Transverse colon (tissue), 4 donors: ENCODE data around the gene FLOT1. TPM values are rescaled to one million over a fixed set of nuclear protein-coding genes. Genes with fewer than 3 reads are reported as not detected.

Experiments used
- DNase-seq: peaks from one replicate; pipeline ENCODE4 v3.0.0-alpha.2; 2019
- H3K27ac ChIP-seq, 4 donors: fragments of 200-600 bp; sonication (generic); 2 replicates each; pipeline ENCODE4 v1.5.1; 2016 to 2018; ENCODE audit warnings: inconsistent platforms in 4 of 4
- H3K27me3 ChIP-seq: fragments of 200-600 bp; sonication (generic); 2 replicates; pipeline ENCODE4 v1.5.1; 2017; ENCODE audit warnings: inconsistent platforms
- H3K36me3 ChIP-seq, 4 donors: fragments of 200-600 bp; sonication (generic); 2 replicates each; pipeline ENCODE4 v1.5.1; 2017 to 2019; ENCODE audit warnings: inconsistent platforms in 4 of 4
- H3K4me1 ChIP-seq, 4 donors: fragments of 200-600 bp; sonication (generic); 2 replicates each; pipeline ENCODE4 v1.5.1; 2017 to 2020; ENCODE audit warnings: inconsistent platforms in 4 of 4
- H3K4me3 ChIP-seq, 4 donors: fragments of 200-600 bp; sonication (generic); 1 replicate in 1 of 4; 2 replicates in 3 of 4; pipeline versions ENCODE4 v1.5.1 to v1.6.1; 2017 to 2019; ENCODE audit warnings: inconsistent platforms in 4 of 4
- H3K9me3 ChIP-seq, 2 donors: fragments of 200-600 bp; sonication (generic); 2 replicates each; pipeline ENCODE4 v1.5.1; 2017 to 2019; ENCODE audit warnings: inconsistent platforms in 2 of 2
- EP300 ChIP-seq: sonication (generic); formaldehyde crosslinking; IDR thresholded peaks from one replicate; pipeline ENCODE4 v1.6.1; 2017; ENCODE audit warnings: antibody characterized with exemption, low read depth
- POLR2A ChIP-seq: fragments of 450-650 bp; IDR thresholded peaks from one replicate; pipeline ENCODE4 v1.6.1; 2016; ENCODE audit warnings: antibody characterized with exemption, mild to moderate bottlenecking, moderate library complexity
- POLR2AphosphoS5 ChIP-seq, 3 donors: sonication (generic); formaldehyde crosslinking; IDR thresholded peaks; one replicate each; pipeline ENCODE4 v1.6.1; 2016; ENCODE audit warnings: antibody characterized with exemption in 3 of 3
- WGBS, 2 donors: methylation state at CpG; one replicate each; pipeline ENCODE4 v1.1.5; 2018; ENCODE audit warnings: low coverage in 1 of 2; 5-methylcytosine and 5-hydroxymethylcytosine counted together
- in situ Hi-C, 4 donors: fragments of 200-750 bp; cut with MboI; loops; one replicate each; pipeline versions ENCODE4 v1.15.0 to v1.15.1; 2017; ENCODE audit warnings: low sequenced_read_pairs in 3 of 4, low pct_ligation_motif_present in 1 of 4, low pct_unique_long_range_greater_than_20kb in 1 of 4
- intact Hi-C: fragments of 100-400 bp; cut with DNase I; formaldehyde crosslinking; loops from one replicate; pipeline ENCODE4 v1.15.1; 2023; ENCODE audit warnings: low total_unique reads
- total RNA-seq, 4 donors: library from RNA; depleted of rRNA; stranded (reverse); fragments of >200 nt; gene quantifications; one replicate each; pipeline ENCODE4 v1.1.0, GENCODE V29; 2016
- TF ChIP-seq, protein P1 (sequence below), 5 experiments: fragments of 200-600 bp in 3 of 5; fragments of 450-650 bp in 2 of 5; sonication (generic) in 3 of 5; IDR thresholded peaks; 1 replicate in 2 of 5; 2 replicates in 3 of 5; pipeline ENCODE4 v1.5.1; 2016 to 2017; ENCODE audit warnings: antibody characterized with exemption in 5 of 5, inconsistent platforms in 3 of 5, mild to moderate bottlenecking in 2 of 5, moderate library complexity in 1 of 5

The FLOT1 gene
- total RNA-seq, 4 donors from 2014 or later, result 123 to 146 (median 139) TPM

DNA sequence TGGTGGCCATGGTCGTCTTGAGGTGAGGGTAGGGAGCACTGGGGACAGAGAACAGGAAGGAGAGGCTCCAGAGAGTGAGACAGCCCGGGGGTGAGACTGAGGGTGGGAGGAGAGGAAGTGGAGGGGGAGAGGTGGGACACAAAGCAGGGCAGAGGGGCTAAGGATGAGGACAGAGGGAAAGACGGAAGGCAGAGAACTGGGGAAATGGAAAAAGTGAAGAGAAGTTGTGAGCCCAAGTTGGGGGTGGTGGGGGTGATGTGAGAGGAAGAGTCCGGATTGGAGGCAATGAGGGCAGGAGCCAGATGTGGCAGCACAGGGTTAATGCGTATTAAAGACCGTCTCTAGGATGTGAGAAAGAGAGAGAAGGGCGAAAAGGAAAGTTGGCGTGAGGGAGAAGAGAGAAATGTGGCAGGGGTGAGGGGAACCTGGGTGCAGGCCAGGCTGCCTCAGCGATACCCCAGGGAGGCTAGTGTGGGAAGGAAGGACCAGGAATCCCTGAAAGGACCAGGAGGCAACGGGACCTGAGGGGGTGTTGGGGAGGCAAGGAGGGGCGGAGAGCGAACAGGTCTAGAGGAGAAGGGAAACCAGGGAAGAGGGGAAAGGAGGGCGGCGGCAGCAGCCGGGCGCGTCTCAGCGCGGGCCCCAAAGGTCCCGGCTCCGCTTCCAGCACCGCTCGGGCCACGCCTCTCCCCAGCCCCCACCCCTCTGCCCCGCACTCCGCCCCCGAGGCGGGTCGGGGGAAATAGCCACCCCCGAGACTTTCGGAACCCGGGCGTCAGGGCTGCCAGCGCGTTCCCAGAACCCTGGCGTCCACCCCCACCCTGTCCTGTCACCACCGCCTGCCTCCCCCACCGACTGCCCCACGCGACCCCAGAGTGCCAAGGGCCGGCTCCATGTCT, 56.2 kb downstream of the FLOT1 start, which contains the start of gene PPP1R18:
PPP1R18 (minus strand) TSS at position 637 of the 899 bp plus-strand sequence; CDS start at position 10, 627 bp downstream.
- 3 to 7% methylated on average over 8 to 28 of the region's 41 CpGs for WGBS, 2 donors
- Histone ChIP-seq H3K9me3 (no peaks in the 10 kb centered on the region), H3K36me3 (no peaks in the 10 kb centered on the region), H3K4me1 (peaks cover 6 to 83% (median 35%) of the 10 kb centered on the region in 4 donors), H3K27ac (peak within 1 kb of the TSS; percentile 93 to 99 (median 96)), H3K4me3 (peak within 1 kb of the TSS; percentile 63 to 81 (median 68)), H3K27me3 (no peaks in the 10 kb centered on the region)
- in situ Hi-C loops (no loop called here), intact Hi-C loops (loop anchor here (2.0 to 5.0 kb wide), 2 partner anchors 31 to 69 kb away; partner anchors contain the start of genes MDC1, MRPS18B and PPP1R10)
- DNase-seq, result peak; percentile 85
- peak; percentile 45 for TF ChIP-seq POLR2A
- peak; percentile 47 to 82 (median 70) for TF ChIP-seq POLR2AphosphoS5 (IDR thresholded peaks at IDR 0.05)
- no peak for TF ChIP-seq EP300

DNA sequence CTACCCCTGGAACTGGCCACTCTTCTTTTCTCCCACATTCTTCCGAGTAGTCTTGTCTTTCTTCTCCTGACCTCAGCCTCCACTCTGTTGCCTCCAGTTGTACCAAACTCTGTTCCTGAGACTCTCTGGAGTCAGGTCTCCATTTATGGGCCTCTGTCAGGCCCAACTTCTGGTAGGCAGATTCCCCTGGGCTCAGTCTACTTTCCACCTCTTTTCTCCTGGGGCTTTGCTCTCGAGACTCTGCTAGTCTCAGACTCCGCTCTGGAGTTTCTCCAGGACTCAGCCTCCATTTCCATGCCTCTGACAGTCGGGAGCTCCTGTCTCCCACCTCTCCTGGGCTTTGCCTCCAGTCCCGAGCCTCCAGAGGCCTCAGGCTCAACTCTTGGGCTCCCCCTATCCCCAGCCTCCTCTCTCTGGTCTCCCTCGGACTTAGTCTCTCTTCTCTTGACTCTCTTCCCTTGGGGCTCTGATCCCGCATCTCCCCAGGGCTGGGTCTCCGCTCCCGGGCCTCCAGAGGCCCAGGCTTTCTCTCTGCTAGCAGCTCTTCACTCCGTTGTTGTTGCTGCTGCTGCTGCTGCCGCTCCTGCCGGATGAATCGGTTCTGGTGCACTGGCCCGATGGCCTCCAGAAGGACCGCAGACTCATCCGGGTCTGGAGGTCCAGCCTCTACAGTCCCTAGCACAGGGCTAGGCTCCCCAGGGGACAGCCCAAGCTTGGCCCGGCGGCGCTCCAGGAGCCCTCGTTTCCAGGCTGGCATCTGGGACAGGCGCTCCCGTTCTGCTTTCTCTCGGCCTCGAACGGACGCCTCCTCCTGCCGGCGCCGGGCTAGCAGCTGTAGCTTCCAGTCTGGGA, 57.1 kb downstream of the FLOT1 start:
- Histone ChIP-seq H3K4me3 (peak overlapping the region; percentile 63 to 81 (median 68)), H3K36me3 (no peaks in the 10 kb centered on the region), H3K27ac (peak overlapping the region; percentile 93 to 99 (median 96)), H3K27me3 (no peaks in the 10 kb centered on the region), H3K4me1 (peaks cover 6 to 86% (median 37%) of the 10 kb centered on the region in 4 donors), H3K9me3 (no peaks in the 10 kb centered on the region)
- 45% methylated on average over 5 to 29 of the region's 29 CpGs for WGBS, 2 donors
- in situ Hi-C loops, result no loop called here
- TF ChIP-seq, protein P1, sequence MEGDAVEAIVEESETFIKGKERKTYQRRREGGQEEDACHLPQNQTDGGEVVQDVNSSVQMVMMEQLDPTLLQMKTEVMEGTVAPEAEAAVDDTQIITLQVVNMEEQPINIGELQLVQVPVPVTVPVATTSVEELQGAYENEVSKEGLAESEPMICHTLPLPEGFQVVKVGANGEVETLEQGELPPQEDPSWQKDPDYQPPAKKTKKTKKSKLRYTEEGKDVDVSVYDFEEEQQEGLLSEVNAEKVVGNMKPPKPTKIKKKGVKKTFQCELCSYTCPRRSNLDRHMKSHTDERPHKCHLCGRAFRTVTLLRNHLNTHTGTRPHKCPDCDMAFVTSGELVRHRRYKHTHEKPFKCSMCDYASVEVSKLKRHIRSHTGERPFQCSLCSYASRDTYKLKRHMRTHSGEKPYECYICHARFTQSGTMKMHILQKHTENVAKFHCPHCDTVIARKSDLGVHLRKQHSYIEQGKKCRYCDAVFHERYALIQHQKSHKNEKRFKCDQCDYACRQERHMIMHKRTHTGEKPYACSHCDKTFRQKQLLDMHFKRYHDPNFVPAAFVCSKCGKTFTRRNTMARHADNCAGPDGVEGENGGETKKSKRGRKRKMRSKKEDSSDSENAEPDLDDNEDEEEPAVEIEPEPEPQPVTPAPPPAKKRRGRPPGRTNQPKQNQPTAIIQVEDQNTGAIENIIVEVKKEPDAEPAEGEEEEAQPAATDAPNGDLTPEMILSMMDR (IDR thresholded peaks at IDR 0.05), result peak in 1 of 5 experiments; percentile 4
- no peak for TF ChIP-seq EP300
- intact Hi-C loops, result loop anchor here (2.0 to 5.0 kb wide), 2 partner anchors 31 to 68 kb away; partner anchors contain the start of genes MDC1, MRPS18B and PPP1R10
- peak; percentile 36 for DNase-seq

GRCh38 chr6:30684386-30685156, 57.9 kb downstream of the FLOT1 start:
- Histone ChIP-seq H3K4me1 (peaks cover 0 to 86% (median 38%) of the 10 kb centered on the region in 4 donors), H3K9me3 (no peaks in the 10 kb centered on the region), H3K36me3 (no peaks in the 10 kb centered on the region), H3K27me3 (no peaks in the 10 kb centered on the region), H3K27ac (peak overlapping the region; percentile 93 to 99 (median 96)), H3K4me3 (peak overlapping the region; percentile 63 to 81 (median 68))
- no peak for TF ChIP-seq POLR2A
- no peak for TF ChIP-seq EP300
- TF ChIP-seq, protein P1 (IDR thresholded peaks at IDR 0.05), result no peak
- TF ChIP-seq POLR2AphosphoS5 (IDR thresholded peaks at IDR 0.05), result no peak
- peak; percentile 67 for DNase-seq
- WGBS, 2 donors, result 38% methylated on average over 18 of the region's 21 CpGs; no CpG with 5 or more reads in 1 of the 2 donors
- intact Hi-C loops, result loop anchor here (5.0 kb wide), 2 partner anchors 67 to 128 kb away; partner anchors contain the start of genes MRPS18B and PPP1R10
- in situ Hi-C loops, result loop anchor here in 2 of 4 donors (5.0 kb wide), 2 partner anchors 33 to 38 kb away; partner anchors contain the start of genes MDC1 (in 1 of the 2) and TUBB (in 1 of the 2)

DNA sequence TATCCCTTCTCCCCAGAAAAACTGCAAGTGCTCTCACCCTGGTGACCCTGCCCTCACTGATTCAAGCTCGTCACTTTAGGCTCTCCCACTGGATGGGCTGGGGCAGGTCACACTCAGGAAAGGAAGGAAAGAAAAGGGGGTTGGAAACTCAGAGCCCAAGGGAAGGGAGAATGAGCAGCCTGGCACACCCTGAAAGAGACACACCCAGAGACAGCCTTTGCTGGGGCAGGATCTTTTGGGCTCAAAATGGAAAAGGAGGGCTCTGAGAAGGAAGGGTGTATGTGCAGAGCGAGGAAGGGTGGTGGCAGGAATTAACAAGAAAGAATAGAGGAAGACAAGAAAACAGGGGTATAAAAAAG, 58.5 kb downstream of the FLOT1 start:
- TF ChIP-seq, protein P1 (IDR thresholded peaks at IDR 0.05), result no peak
- no peak for TF ChIP-seq POLR2A
- no peak for TF ChIP-seq EP300
- TF ChIP-seq POLR2AphosphoS5 (IDR thresholded peaks at IDR 0.05), result no peak
- Histone ChIP-seq H3K36me3 (no peaks in the 10 kb centered on the region), H3K4me3 (peak overlapping the region; percentile 63 to 81 (median 68)), H3K4me1 (peaks cover 0 to 86% (median 43%) of the 10 kb centered on the region in 4 donors), H3K27ac (peak overlapping the region; percentile 93 to 99 (median 96)), H3K27me3 (no peaks in the 10 kb centered on the region), H3K9me3 (no peaks in the 10 kb centered on the region)
- intact Hi-C loops, result loop anchor here (5.0 kb wide), 1 partner anchor 128 kb away; no protein-coding TSS in a partner anchor
- DNase-seq, result no peak
- WGBS, 2 donors, result 20 to 56% methylated on average over 1 to 2 of the region's 2 CpGs
- in situ Hi-C loops, result loop anchor here in 2 of 4 donors (5.0 kb wide), 2 partner anchors 33 to 38 kb away; partner anchors contain the start of genes MDC1 (in 1 of the 2) and TUBB (in 1 of the 2)
